ENCODE data around the gene BTBD2. TPM values are rescaled to one million over a fixed set of nuclear protein-coding genes. Genes with fewer than 3 reads are reported as not detected.

The BTBD2 gene
- polyA plus RNA-seq, 1 donor from 2014 or later = 46.1 TPM

DNA sequence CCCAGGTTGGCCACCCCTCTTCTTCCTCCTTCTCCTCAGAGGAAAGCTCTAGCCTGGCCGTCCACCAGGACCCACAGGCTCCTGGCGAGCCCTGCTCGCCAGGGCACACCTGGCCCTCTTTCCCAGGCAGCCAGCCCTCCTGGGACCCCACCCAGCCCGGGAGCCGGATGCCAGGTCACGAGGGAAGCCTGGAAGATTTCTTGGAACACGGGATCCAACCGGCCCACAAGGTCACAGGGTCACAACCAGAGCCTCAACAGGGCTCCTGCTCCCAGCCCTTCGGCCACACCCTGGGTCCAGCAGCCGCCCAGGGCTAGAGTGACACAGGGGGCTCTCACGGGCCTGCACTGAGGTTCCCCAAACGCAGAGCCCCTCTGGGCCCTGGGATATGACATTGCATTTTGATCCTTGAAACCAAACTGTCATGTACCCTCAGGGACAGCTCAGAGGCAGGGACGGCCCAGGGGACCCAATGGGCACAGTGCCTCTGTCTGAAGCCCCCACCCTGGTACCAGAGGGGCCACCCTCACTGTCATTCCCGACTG lies 30.1 kb upstream of the BTBD2 start:
- TF ChIP-seq EZH2 (IDR thresholded peaks at IDR 0.05; ENCODE audit: borderline replicate concordance, insufficient read depth, low read length, poor library complexity, severe bottlenecking) = no peak
- TF ChIP-seq, protein P1, sequence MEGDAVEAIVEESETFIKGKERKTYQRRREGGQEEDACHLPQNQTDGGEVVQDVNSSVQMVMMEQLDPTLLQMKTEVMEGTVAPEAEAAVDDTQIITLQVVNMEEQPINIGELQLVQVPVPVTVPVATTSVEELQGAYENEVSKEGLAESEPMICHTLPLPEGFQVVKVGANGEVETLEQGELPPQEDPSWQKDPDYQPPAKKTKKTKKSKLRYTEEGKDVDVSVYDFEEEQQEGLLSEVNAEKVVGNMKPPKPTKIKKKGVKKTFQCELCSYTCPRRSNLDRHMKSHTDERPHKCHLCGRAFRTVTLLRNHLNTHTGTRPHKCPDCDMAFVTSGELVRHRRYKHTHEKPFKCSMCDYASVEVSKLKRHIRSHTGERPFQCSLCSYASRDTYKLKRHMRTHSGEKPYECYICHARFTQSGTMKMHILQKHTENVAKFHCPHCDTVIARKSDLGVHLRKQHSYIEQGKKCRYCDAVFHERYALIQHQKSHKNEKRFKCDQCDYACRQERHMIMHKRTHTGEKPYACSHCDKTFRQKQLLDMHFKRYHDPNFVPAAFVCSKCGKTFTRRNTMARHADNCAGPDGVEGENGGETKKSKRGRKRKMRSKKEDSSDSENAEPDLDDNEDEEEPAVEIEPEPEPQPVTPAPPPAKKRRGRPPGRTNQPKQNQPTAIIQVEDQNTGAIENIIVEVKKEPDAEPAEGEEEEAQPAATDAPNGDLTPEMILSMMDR (IDR thresholded peaks at IDR 0.05; ENCODE audit: poor library complexity, severe bottlenecking) = no peak
- TF ChIP-seq MXI1 (conservative IDR thresholded peaks at IDR 0.05; ENCODE audit: poor library complexity, severe bottlenecking) = no peak
- TF ChIP-seq TAF1 (IDR thresholded peaks at IDR 0.05; ENCODE audit: low read depth) = no peak
- TF ChIP-seq SMC3 (conservative IDR thresholded peaks at IDR 0.05; ENCODE audit: poor library complexity) = no peak
- Histone ChIP-seq H3K9me2 (ENCODE audit: insufficient read depth, low read length) (no peaks in the 10 kb centered on the region), H4K20me1 (ENCODE audit: insufficient read depth) (peaks cover 6% of the 10 kb centered on the region), H3F3A (ENCODE audit: insufficient read depth, low read length, poor library complexity, severe bottlenecking) (no peaks in the 10 kb centered on the region), H3K27me3 (ENCODE audit: insufficient read depth, low read depth, low read length) (no peaks in the 10 kb centered on the region), H3K36me3 (ENCODE audit: insufficient read depth, low read length) (no peaks in the 10 kb centered on the region), H3K9me3 (ENCODE audit: low read length) (no peaks in the 10 kb centered on the region), H3K4me2 (ENCODE audit: low read length) (no peak overlapping the region), H2AFZ (ENCODE audit: low read depth, low read length) (no peak overlapping the region), H3K79me2 (replicated peaks; ENCODE audit: insufficient read depth, low read length) (peaks cover 27% of the 10 kb centered on the region), H3K27ac (ENCODE audit: low read length) (no peak overlapping the region), H3K4me3 (ENCODE audit: low read length) (no peak overlapping the region), H3K9ac (ENCODE audit: low read length) (no peak overlapping the region)

DNA sequence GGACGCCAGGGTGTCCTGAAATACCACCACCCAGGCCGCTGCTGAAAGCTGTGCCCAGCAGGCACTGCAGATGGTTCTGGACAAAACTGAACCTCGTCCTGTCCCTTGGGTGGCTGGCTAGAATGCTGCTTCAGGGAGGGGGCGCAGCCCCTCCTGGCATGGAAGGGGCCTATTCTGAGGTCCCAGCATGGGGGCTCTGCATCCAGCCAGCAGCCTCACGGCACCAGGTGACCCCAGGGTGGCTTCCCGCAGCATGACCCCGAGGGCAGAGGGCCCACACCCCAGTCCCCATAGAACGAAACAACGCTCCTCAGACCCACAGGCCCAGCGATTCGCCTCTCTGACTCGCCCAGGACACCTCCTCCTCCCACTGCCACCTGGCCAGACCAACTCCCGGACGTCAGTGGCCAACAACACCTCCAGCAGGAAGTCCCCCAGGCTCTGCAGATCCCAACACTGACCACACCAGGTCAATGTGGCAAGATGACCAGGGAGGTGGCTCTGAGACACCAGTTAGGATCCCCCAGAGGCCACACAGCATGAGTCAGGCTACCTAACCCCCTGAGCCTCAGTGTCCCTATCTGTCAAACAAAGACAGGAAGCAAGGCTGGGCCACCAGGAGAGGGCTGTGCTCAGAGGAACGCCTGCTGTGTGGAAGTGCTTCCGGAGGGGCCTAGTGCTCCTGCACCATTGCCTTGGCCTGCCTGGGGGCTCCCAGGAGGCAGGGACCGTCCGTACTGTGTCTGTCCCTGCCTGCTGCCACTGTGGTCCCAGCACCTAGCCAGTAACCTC lies 29.4 kb upstream of the BTBD2 start:
- no peak overlapping the region for H3K27ac ChIP-seq (ENCODE audit: low read length)
- H4K20me1 ChIP-seq (ENCODE audit: insufficient read depth) = peaks cover 1% of the 10 kb centered on the region
- no peaks in the 10 kb centered on the region for H3K27me3 ChIP-seq (ENCODE audit: insufficient read depth, low read depth, low read length)
- no peaks in the 10 kb centered on the region for H3K9me2 ChIP-seq (ENCODE audit: insufficient read depth, low read length)
- H2AFZ ChIP-seq (ENCODE audit: low read depth, low read length) = no peak overlapping the region
- TF ChIP-seq TAF1 (IDR thresholded peaks at IDR 0.05; ENCODE audit: low read depth) (no peak), POLR2AphosphoS5 (IDR thresholded peaks at IDR 0.05) (no peak), EZH2 (IDR thresholded peaks at IDR 0.05; ENCODE audit: borderline replicate concordance, insufficient read depth, low read length, poor library complexity, severe bottlenecking) (no peak), EP300 (conservative IDR thresholded peaks at IDR 0.05; ENCODE audit: poor library complexity, severe bottlenecking) (no peak), SMC3 (conservative IDR thresholded peaks at IDR 0.05; ENCODE audit: poor library complexity) (no peak), RAD21 (conservative IDR thresholded peaks at IDR 0.05) (no peak)
- TF ChIP-seq, protein P1 (IDR thresholded peaks at IDR 0.05; ENCODE audit: poor library complexity, severe bottlenecking) = no peak
- H3K9ac ChIP-seq (ENCODE audit: low read length) = no peak overlapping the region
- no peak overlapping the region for H3K4me2 ChIP-seq (ENCODE audit: low read length)
- H3K4me3 ChIP-seq (ENCODE audit: low read length) = no peak overlapping the region
- H3K9me3 ChIP-seq (ENCODE audit: low read length) = no peaks in the 10 kb centered on the region
- H3K79me2 ChIP-seq (replicated peaks; ENCODE audit: insufficient read depth, low read length) = peaks cover 20% of the 10 kb centered on the region
- no peaks in the 10 kb centered on the region for H3F3A ChIP-seq (ENCODE audit: insufficient read depth, low read length, poor library complexity, severe bottlenecking)
- H3K36me3 ChIP-seq (ENCODE audit: insufficient read depth, low read length) = no peaks in the 10 kb centered on the region

Data from neural cell (in vitro differentiated cells).